IPS-11a (cell line): ENCODE results near the gene DNAL1.
A peak's percentile ranks its signal among the peaks of the same experiment; 100 is the strongest.
"Not testable (repeated sequence)": the region's sequence is repeated elsewhere in the genome, so short reads cannot be mapped to it uniquely, and the experiment has no call there.

ENCODE experiments used
- H3K4me3 ChIP-seq: one replicate; pipeline ENCODE4 v1.5.1; 2013; ENCODE audit warnings: low read depth, low read length, control low read depth

The DNAL1 gene

GRCh38 chr14:73696466-73697400 is 51.9 kb downstream of the DNAL1 start:
- no peak overlapping the region for H3K4me3 ChIP-seq

GRCh38 chr14:73700325-73700724 is 55.5 kb downstream of the DNAL1 start:
- H3K4me3 ChIP-seq = no peak overlapping the region

- not testable (repeated sequence) for H3K4me3 ChIP-seq
These were observed 63.3 kb downstream of the DNAL1 start for GRCh38 chr14:73708076-73708475.

GRCh38 chr14:73709904-73710469 is 65.2 kb downstream of the DNAL1 start:
- H3K4me3 ChIP-seq = no peak overlapping the region

- H3K4me3 ChIP-seq = no peak overlapping the region
These were observed 66.0 kb downstream of the DNAL1 start for GRCh38 chr14:73710737-73711136.

GRCh38 chr14:73712071-73712506 is 67.3 kb downstream of the DNAL1 start:
- H3K4me3 ChIP-seq = peak overlapping the region; percentile 90

DNA sequence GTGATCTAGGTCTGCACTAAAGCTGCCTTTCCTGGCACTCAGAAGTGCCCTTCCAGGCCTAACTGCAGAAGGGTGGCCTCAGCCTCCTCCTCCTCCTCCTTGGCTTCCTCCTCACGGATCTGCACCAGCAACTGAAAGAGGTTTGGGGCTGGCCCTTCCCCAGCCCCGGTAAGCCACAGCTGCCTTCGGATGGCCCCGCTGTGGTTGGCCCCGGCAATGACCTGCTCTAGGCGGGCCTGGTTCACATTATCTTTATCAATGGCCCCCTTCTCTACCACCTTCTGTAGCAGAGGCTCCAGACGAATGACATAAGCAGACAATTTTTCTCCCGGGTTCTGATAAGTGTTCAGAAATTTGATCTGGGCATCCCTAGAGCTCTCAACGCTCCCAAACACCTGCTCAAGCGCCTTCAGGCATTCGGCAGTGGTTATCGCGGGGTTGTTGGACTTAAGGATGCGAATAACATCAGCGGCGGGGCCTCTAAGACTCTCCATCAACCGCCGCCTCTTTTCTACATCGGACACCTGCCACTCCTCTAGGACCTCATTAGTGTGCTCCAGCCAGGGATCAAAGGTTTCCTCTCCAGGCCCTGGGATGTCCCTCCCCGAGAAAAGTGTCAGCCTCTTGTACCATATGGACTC is 67.9 kb downstream of the DNAL1 start:
- H3K4me3 ChIP-seq = peak overlapping the region; percentile 90

- peak overlapping the region; percentile 90 for H3K4me3 ChIP-seq
These were observed 68.5 kb downstream of the DNAL1 start for GRCh38 chr14:73713206-73713802.

DNA sequence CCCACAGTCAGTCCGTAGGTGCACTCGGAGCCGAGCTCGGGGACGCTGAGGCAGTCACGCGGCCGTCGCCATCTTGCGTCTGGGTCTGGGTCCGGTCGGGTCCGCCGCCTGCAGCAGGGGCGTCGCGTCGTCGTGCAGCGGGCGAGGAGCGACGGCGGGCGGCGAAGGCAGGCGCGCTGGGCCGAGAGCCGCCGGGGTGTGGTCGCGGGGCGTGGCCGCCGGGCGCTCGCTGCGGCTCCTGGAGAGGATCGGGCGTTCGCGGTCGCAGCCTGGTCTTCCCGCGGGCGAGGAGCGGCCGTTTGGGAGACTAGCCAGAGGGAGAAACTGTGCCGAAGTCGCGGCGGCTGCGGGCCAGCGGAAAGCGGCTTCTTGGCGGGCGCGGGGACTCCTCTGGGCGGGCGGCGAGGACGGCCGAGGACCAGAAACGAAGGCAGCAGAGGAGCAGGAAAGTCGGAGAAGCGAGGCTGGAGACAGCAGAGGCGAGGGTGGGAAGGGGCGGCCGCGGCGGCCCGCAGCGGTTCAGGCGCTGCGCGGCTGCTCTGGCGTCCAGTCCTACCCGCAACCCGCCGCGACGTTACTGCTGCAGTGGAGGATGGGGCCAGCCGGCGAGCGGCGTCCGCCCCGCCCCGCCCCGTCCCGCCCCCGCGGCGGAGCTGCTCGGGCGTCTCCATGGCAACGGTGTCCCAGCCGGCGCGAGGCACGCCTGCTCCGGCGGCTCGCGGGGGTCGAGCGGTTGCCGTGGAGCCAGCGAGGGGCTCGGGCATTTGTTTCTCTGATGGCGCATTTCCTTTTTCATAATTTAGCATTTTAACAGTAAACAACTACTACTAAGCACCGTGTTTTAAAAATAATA is 69.2 kb downstream of the DNAL1 start, which contains the start of gene PNMA1:
Gene PNMA1 (minus strand): TSS at position 582 of the 853 bp plus-strand sequence. CDS start 745 bp downstream, outside the sequence.
- peak within 1 kb of the TSS; percentile 90 for H3K4me3 ChIP-seq

- H3K4me3 ChIP-seq = peak overlapping the region; percentile 35
These were observed 69.9 kb downstream of the DNAL1 start for GRCh38 chr14:73714656-73715081.

- H3K4me3 ChIP-seq = no peak overlapping the region
These were observed 70.9 kb downstream of the DNAL1 start for GRCh38 chr14:73715707-73716106.

DNA sequence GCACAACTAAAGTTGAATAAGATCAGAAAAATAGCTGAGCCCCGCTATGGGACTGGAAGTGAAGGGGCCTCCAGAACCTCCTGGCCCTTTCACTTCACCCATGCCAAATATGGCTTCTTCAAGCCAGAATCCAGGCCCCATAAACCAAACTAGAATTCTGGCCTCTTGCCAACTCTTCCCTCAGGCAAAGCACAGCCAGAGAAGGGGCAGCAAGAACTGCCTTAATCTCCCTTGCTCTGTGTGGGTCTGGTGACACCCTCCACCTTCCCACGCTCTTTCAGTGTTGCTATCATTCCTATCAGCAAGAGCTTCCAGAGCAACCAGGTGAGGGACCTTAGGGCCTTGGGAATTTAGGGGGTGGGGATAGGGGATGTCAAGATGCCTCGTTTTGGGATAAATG is 72.5 kb downstream of the DNAL1 start:
- H3K4me3 ChIP-seq = no peak overlapping the region

DNA sequence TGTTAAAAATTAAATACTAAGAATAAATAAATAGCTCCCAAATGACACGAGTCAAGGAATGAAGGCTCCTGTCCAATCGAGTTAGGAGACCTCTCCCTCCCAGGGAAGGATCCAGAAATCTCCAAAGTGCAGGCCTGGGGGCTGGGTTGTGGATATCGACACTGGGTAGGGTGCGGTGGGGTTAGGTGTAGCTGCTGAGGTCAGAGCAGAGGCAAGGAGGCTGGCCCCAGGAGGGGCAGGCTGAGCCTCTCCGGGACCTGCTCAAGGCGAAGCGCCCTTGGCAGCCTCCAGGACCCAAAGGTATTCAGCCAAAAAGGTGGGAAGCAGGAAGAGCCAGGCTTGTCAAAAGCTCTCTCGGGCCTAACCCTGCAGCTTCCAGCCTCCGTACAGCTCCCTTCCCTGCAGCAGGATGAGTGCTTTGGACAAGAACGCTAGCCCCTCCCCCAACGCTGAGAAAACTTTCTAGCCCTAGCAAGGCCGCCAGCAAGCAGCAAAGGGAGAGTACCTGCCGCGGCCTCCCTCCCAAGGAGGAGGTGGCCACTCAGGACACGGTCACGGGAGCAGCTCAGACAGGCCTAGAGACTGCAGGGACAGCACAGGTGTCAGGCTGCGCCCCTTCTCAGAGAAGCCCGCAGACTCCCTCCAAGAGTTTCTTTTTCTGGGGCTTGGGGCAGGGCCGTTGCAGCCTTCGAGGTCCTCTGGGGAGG is 73.1 kb downstream of the DNAL1 start:
- no peak overlapping the region for H3K4me3 ChIP-seq

DNA sequence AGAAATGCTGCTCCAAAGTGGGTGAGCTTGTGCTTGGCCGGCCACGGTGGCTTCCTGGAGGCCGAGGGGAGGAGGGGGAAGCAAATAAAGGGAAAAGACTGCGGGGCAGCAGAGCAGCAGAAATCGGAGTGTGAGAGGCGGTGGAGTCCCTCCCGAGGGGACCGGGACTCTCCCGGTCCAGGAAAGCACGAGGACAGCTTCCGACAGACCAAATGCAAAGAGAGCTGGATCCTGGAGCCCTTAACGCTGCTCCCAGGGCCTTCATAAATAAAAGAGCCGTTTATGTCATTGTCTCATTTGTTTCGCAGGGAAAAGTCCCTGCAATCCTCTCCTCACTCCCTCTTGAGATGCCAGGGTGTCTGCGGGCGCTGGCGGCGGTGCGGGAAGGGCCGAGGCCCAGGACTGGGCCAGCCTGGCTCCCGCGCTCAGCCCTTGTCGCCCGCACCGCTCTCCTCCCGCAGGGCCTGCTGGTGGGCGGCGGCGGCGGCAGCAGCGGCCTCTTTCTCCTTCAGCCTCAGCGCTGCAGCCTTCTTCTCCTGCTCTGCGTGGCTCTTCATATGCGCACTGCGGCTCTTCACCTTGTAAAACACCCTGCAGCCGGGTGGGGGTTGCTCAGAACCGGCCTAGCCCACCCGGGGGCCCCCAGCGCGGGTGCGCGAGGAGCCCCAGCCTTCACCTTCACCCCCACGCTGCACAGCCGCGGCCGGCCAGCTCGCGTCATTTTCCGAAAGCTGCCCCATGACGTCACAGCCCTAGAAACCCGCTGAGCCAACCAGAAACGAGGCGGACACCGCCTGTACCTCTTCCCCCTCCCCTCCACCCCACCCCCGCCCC is 73.8 kb downstream of the DNAL1 start:
- peak overlapping the region; percentile 22 for H3K4me3 ChIP-seq

- H3K4me3 ChIP-seq = no peak overlapping the region
These were observed 74.6 kb downstream of the DNAL1 start for GRCh38 chr14:73719361-73719760.

GRCh38 chr14:73719791-73720190 is 75.0 kb downstream of the DNAL1 start:
- H3K4me3 ChIP-seq = no peak overlapping the region

DNA sequence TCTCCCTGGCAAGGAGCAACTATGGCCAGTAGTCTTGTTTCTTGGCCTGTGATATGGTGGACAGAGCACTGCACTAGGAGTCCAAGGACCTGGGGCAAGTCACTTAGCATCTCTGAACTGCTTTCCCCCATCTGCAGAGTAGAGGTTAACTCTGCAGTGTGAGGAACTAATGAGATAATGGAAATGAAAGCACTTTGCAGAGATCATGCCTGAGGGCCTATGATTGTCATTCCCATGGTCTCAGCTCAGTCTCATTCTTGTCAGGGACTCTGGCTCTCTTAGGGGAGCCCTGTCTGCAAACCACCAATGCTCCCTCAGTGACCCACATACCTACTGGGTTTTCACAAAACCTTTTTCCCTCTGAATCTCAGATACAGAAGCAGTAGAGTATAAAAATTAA is 75.8 kb downstream of the DNAL1 start:
- H3K4me3 ChIP-seq = no peak overlapping the region

DNA sequence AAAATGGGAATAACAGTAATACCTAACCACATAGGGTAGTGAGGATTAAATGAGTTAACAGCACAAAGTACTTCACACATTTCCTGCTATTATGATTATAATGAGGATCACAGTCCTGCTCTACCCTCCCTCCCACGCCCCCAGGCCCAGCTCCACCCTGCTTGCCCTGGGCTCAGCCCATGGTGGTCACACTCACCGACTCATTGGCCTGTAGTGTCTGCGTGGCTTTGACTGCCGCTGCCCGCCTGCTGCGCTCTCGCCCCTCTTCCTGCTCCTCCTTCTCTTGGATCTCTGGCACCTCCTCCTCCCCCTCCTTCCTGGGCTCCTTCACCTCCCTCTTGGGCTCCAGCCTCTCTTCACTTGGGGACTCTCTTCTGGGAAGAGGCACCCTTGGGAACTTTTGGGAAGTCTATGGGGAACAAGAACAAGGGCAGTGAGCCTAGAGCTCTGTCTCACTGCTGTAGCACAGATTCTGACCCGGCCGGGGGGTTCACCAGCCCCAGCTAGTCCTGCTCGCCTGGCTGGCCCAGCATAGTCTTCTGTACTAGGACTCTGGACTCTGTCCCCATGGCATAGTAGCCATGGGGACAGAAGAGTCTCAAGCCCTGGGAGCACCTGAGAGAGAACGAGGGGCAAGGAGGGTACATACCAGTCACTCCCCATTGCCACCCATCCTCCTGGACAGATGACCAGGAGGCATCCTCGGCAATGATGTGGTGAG is 76.5 kb downstream of the DNAL1 start:
- H3K4me3 ChIP-seq = no peak overlapping the region
